ENCODE data around the gene PRPF38B. TPM values are rescaled to one million over a fixed set of nuclear protein-coding genes. Genes with fewer than 3 reads are reported as not detected.

Gene PRPF38B
- total and polyA plus RNA-seq, 9 of the 15 experiments (the other 6 are each of a cell fraction or from before 2014, with no cell fraction given) = 25.3 to 85.5 (median 66.4) TPM

DNA sequence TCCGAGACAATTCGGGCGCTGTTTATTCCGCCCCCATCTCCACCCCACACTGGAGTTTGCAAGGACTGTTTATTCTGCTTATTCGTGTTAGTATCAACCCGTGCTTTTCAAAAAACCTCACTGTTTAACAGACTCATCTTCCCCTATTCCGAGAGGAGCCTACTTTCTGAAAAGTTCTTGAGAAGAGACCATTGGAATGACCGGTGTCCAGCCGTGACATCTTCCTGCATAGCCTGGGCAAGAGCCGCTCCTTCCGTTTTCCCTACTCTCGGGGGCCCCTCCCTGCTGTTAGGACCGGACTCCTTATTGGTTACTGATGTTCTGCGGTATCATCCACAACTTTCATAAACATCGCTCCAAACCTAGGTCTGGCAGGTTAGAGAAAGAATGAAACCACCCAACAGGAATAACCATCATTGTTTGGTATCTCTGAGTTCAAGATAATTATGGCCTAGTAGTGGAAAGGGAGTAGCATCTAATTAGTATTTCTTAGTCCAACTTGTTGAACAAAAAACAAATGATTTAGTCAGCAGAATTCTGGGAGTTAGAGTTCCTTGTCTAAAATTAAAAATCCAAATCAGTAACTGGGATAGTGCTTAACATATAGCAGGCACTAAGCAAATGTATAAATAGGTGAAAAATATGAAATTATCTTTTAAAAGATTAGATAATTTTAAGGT is 55.2 kb downstream of the PRPF38B start (continued):
- TF ChIP-seq ZNF57 (CRISPR knock-in tag; IDR thresholded peaks at IDR 0.05) (no peak), CBFA2T3 (IDR thresholded peaks at IDR 0.05) (no peak), DPF2 (IDR thresholded peaks at IDR 0.05) (peak; percentile 67; the same call in 1 of the 2 replicates), U2AF2 (optimal IDR thresholded peaks at IDR 0.05; ENCODE audit: low read depth, low read length) (no peak), POLR3G (IDR thresholded peaks at IDR 0.05; ENCODE audit: extremely low read depth, insufficient read length, insufficient replicate concordance) (no peak), HDAC8 (tag; IDR thresholded peaks at IDR 0.05) (no peak), L3MBTL2 (IDR thresholded peaks at IDR 0.05) (no peak), XRCC5 (IDR thresholded peaks at IDR 0.05; ENCODE audit: low read depth, low read length) (no peak), TRIM28 (IDR thresholded peaks at IDR 0.05) (no peak), ZNF699 (CRISPR knock-in tag; IDR thresholded peaks at IDR 0.05; ENCODE audit: insufficient replicate concordance) (no peak), TARDBP (IDR thresholded peaks at IDR 0.05) (no peak), KDM5B (IDR thresholded peaks at IDR 0.05; ENCODE audit: insufficient replicate concordance, low read depth, low read length) (no peak), ETV5 (CRISPR knock-in tag; IDR thresholded peaks at IDR 0.05; ENCODE audit: low read depth) (no peak; the same call in 1 of the 2 replicates), SNRNP70 (optimal IDR thresholded peaks at IDR 0.05; ENCODE audit: low read depth, low read length) (no peak), STAG1 (CRISPR knock-in tag; IDR thresholded peaks at IDR 0.05; ENCODE audit: borderline replicate concordance) (no peak), ZNF197 (CRISPR knock-in tag; IDR thresholded peaks at IDR 0.05; ENCODE audit: low read depth) (no peak), BCOR (IDR thresholded peaks at IDR 0.05) (no peak), CHD2 (IDR thresholded peaks at IDR 0.05; ENCODE audit: low read depth, low read length) (no peak), KLF13 (tag; IDR thresholded peaks at IDR 0.05; ENCODE audit: borderline replicate concordance, low read depth) (no peak), CTBP1 (IDR thresholded peaks at IDR 0.05; ENCODE audit: borderline replicate concordance) (peak; percentile 4; the same call in 1 of the 2 replicates)
- TF ChIP-seq, protein P1, sequence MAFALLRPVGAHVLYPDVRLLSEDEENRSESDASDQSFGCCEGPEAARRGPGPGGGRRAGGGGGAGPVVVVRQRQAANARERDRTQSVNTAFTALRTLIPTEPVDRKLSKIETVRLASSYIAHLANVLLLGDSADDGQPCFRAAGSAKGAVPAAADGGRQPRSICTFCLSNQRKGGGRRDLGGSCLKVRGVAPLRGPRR (CRISPR knock-in tag; IDR thresholded peaks at IDR 0.05) = no peak
- TF ChIP-seq, protein P2, sequence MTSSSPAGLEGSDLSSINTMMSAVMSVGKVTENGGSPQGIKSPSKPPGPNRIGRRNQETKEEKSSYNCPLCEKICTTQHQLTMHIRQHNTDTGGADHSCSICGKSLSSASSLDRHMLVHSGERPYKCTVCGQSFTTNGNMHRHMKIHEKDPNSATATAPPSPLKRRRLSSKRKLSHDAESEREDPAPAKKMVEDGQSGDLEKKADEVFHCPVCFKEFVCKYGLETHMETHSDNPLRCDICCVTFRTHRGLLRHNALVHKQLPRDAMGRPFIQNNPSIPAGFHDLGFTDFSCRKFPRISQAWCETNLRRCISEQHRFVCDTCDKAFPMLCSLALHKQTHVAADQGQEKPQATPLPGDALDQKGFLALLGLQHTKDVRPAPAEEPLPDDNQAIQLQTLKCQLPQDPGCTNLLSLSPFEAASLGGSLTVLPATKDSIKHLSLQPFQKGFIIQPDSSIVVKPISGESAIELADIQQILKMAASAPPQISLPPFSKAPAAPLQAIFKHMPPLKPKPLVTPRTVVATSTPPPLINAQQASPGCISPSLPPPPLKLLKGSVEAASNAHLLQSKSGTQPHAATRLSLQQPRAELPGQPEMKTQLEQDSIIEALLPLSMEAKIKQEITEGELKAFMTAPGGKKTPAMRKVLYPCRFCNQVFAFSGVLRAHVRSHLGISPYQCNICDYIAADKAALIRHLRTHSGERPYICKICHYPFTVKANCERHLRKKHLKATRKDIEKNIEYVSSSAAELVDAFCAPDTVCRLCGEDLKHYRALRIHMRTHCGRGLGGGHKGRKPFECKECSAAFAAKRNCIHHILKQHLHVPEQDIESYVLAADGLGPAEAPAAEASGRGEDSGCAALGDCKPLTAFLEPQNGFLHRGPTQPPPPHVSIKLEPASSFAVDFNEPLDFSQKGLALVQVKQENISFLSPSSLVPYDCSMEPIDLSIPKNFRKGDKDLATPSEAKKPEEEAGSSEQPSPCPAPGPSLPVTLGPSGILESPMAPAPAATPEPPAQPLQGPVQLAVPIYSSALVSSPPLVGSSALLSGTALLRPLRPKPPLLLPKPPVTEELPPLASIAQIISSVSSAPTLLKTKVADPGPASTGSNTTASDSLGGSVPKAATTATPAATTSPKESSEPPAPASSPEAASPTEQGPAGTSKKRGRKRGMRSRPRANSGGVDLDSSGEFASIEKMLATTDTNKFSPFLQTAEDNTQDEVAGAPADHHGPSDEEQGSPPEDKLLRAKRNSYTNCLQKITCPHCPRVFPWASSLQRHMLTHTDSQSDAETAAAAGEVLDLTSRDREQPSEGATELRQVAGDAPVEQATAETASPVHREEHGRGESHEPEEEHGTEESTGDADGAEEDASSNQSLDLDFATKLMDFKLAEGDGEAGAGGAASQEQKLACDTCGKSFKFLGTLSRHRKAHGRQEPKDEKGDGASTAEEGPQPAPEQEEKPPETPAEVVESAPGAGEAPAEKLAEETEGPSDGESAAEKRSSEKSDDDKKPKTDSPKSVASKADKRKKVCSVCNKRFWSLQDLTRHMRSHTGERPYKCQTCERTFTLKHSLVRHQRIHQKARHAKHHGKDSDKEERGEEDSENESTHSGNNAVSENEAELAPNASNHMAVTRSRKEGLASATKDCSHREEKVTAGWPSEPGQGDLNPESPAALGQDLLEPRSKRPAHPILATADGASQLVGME (CRISPR knock-in tag; IDR thresholded peaks at IDR 0.05) = no peak
- TF ChIP-seq, protein P3, sequence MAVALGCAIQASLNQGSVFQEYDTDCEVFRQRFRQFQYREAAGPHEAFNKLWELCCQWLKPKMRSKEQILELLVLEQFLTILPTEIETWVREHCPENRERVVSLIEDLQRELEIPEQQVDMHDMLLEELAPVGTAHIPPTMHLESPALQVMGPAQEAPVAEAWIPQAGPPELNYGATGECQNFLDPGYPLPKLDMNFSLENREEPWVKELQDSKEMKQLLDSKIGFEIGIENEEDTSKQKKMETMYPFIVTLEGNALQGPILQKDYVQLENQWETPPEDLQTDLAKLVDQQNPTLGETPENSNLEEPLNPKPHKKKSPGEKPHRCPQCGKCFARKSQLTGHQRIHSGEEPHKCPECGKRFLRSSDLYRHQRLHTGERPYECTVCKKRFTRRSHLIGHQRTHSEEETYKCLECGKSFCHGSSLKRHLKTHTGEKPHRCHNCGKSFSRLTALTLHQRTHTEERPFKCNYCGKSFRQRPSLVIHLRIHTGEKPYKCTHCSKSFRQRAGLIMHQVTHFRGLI (CRISPR knock-in tag; IDR thresholded peaks at IDR 0.05) = no peak

Data from K562 (cell line).